HEK293 (cell line): ENCODE measurements around the gene CAPN15.

Experiments
- CTCF ChIA-PET: fragments of 350-600 bp; formaldehyde crosslinking; extraction: SDS; loops from one replicate; lab custom pipeline; 2021; ENCODE audit warnings: antibody characterized with exemption; lab: Yijun Ruan, JAX
- POLR2A ChIA-PET: fragments of 300-600 bp; formaldehyde crosslinking; extraction: SDS; loops from one replicate; lab custom pipeline; 2020; ENCODE audit warnings: antibody characterized with exemption, inconsistent platforms; lab: Yijun Ruan, JAX
- H3K27ac ChIP-seq: fragments of 200-500 bp; sonication (Bioruptor generic); 2 replicates; pipeline ENCODE4 v1.5.1; 2014; ENCODE audit warnings: low read depth, low read length, control low read depth, inconsistent platforms; ENCODE audit errors: extremely low read depth
- H3K36me3 ChIP-seq, 2 experiments: fragments of 200-500 bp in 1 of 2; sonication (Bioruptor generic) in 1 of 2; 1 replicate in 1 of 2; 2 replicates in 1 of 2; pipeline ENCODE4 v1.5.1; 2014 to 2017; ENCODE audit warnings: inconsistent platforms in 2 of 2, low read length in 2 of 2; ENCODE audit not compliant: control insufficient read depth in 2 of 2, insufficient read depth in 1 of 2
- H3K4me1 ChIP-seq: fragments of 200-500 bp; sonication (Bioruptor generic); 2 replicates; pipeline ENCODE4 v1.5.1; 2014; ENCODE audit warnings: mild to moderate bottlenecking, low read length, inconsistent platforms; ENCODE audit not compliant: control insufficient read depth, insufficient read depth
- H3K4me3 ChIP-seq: 2 replicates; pipeline ENCODE4 v1.5.1; 2011; ENCODE audit warnings: low read depth, mild to moderate bottlenecking, control low read depth, low read length, moderate library complexity
- H3K9me3 ChIP-seq: fragments of 200-500 bp; sonication (Bioruptor generic); 2 replicates; pipeline ENCODE4 v1.5.1; 2014; ENCODE audit warnings: low read depth, low read length, inconsistent platforms; ENCODE audit not compliant: control insufficient read depth, insufficient read depth
- HOXA7 ChIP-seq: sonication (generic); formaldehyde crosslinking; IDR thresholded peaks from 2 replicates; pipeline ENCODE4 v1.8.1; 2022; ENCODE audit warnings: missing genetic modification reagents, borderline replicate concordance
- MYNN ChIP-seq: fragments of 450-650 bp; formaldehyde crosslinking; IDR thresholded peaks from 2 replicates; pipeline ENCODE4 v1.5.1; 2016; ENCODE audit warnings: missing biosample characterization, missing genetic modification characterization, borderline replicate concordance
- ZBTB48 ChIP-seq: fragments of 450-650 bp; formaldehyde crosslinking; IDR thresholded peaks from 2 replicates; pipeline ENCODE4 v1.5.1; 2016; ENCODE audit warnings: missing biosample characterization, missing genetic modification characterization
- ZBTB8A ChIP-seq: fragments of 450-650 bp; formaldehyde crosslinking; IDR thresholded peaks from 2 replicates; pipeline ENCODE4 v1.5.1; 2016; ENCODE audit warnings: missing biosample characterization, missing genetic modification characterization
- ZNF157 ChIP-seq: fragments of 450-650 bp; formaldehyde crosslinking; IDR thresholded peaks from 2 replicates; pipeline ENCODE4 v1.5.1; 2016; ENCODE audit warnings: missing biosample characterization, missing genetic modification characterization
- ZNF184 ChIP-seq: fragments of 450-650 bp; IDR thresholded peaks from 2 replicates; pipeline ENCODE4 v1.5.1; 2018; ENCODE audit warnings: missing biosample characterization, mild to moderate bottlenecking, missing genetic modification characterization
- ZNF2 ChIP-seq: fragments of 450-650 bp; formaldehyde crosslinking; IDR thresholded peaks from 2 replicates; pipeline ENCODE4 v1.5.1; 2016; ENCODE audit warnings: missing biosample characterization, missing genetic modification characterization
- ZNF274 ChIP-seq, 2 experiments: fragments of 200-500 bp in 1 of 2; fragments of 450-650 bp in 1 of 2; sonication (Bioruptor generic) in 1 of 2; formaldehyde crosslinking in 1 of 2; IDR thresholded peaks; 2 replicates each; pipeline versions ENCODE4 v1.5.1 to v1.6.1; 2014 to 2016; ENCODE audit warnings: borderline replicate concordance in 1 of 2, inconsistent platforms in 1 of 2, low read length in 1 of 2, missing biosample characterization in 1 of 2, missing genetic modification characterization in 1 of 2
- ZNF560 ChIP-seq: fragments of 450-650 bp; formaldehyde crosslinking; IDR thresholded peaks from 2 replicates; pipeline ENCODE4 v1.5.1; 2017; ENCODE audit warnings: missing biosample characterization, missing genetic modification characterization, borderline replicate concordance
- TF ChIP-seq, protein P1 (sequence below): fragments of 450-650 bp; formaldehyde crosslinking; IDR thresholded peaks from 2 replicates; pipeline ENCODE4 v1.5.1; 2017; ENCODE audit warnings: missing biosample characterization, missing genetic modification characterization
- TF ChIP-seq, protein P2 (sequence below): fragments of 450-650 bp; formaldehyde crosslinking; IDR thresholded peaks from 2 replicates; pipeline ENCODE4 v1.5.1; 2016; ENCODE audit warnings: missing biosample characterization, missing genetic modification characterization
- TF ChIP-seq, protein P3 (sequence below): fragments of 450-650 bp; IDR thresholded peaks from 2 replicates; pipeline ENCODE4 v1.5.1; 2018; ENCODE audit warnings: missing biosample characterization, missing genetic modification characterization

CAPN15 gene

GRCh38 chr16:590188-590814 is 62.8 kb downstream of the CAPN15 start (continued):
- TF ChIP-seq ZNF274 (IDR thresholded peaks at IDR 0.05; ENCODE audit: low read length) (no peak), ZNF274 (tag by site-specific recombination; IDR thresholded peaks at IDR 0.05; ENCODE audit: borderline replicate concordance) (no peak)
- TF ChIP-seq, all 188 proteins: peak for 13

- Histone ChIP-seq H3K9me3 (no peaks in the 10 kb centered on the region), H3K36me3 (no peaks in the 10 kb centered on the region), H3K4me3 (peak overlapping the region; percentile 69), H3K27ac (no peak overlapping the region), H3K4me1 (peaks cover 14% of the 10 kb centered on the region)
- POLR2A ChIA-PET, result interaction anchor here (1.4 kb wide), 1 partner anchor 22 kb away, joined by 4 read pairs; no protein-coding TSS in a partner anchor
- TF ChIP-seq ZBTB48 (peak; percentile 38; the same call in 1 of the 2 replicates), ZNF157 (tag by site-specific recombination) (0 out of 2 replicates have a peak, but pooled peaks have one; percentile 25), ZBTB8A (0 out of 2 replicates have a peak, but pooled peaks have one; percentile 9)
- TF ChIP-seq, protein P1, sequence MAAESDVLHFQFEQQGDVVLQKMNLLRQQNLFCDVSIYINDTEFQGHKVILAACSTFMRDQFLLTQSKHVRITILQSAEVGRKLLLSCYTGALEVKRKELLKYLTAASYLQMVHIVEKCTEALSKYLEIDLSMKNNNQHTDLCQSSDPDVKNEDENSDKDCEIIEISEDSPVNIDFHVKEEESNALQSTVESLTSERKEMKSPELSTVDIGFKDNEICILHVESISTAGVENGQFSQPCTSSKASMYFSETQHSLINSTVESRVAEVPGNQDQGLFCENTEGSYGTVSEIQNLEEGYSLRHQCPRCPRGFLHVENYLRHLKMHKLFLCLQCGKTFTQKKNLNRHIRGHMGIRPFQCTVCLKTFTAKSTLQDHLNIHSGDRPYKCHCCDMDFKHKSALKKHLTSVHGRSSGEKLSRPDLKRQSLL (tag by site-specific recombination), result no peak
- CTCF ChIA-PET, result interaction anchor here (0.7 to 0.9 kb wide), 2 partner anchors 46 to 493 kb away, joined by 5 read pairs; partner anchors contain the start of gene METTL26
These were observed 63.3 kb downstream of the CAPN15 start for GRCh38 chr16:590815-591200.

DNA sequence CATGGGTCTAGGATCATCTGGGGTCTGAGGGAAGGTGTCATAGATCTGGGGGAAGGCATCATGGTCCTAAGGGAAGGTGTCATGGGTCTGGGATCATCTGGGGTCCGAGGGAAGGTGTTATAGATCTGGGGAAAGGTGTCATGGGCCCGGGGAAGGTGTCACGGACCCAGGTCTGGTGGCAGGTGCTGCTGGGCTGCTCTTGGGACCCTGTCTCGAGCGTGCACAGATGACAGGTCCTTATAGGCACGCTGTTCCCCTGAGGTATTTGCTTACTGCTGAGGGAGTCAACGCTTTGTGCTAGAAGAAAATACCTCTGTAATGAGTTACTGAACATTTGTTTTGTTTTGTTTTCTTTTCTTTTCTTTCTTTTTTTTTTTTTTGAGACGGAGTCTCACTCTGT is 63.7 kb downstream of the CAPN15 start:
- CTCF ChIA-PET, result interaction anchor here (0.7 kb wide), 1 partner anchor 493 kb away, joined by 5 read pairs; no protein-coding TSS in a partner anchor
- Histone ChIP-seq H3K27ac (no peak overlapping the region), H3K36me3 (peaks cover 0 to 3% of the 10 kb centered on the region in 2 experiments; a peak in 1 of 3 replicates), H3K9me3 (no peaks in the 10 kb centered on the region), H3K4me3 (no peak overlapping the region), H3K4me1 (peaks cover 14% of the 10 kb centered on the region)
- TF ChIP-seq ZNF2 (tag by site-specific recombination) (no peak), HOXA7 (CRISPR knock-in tag) (no peak), ZNF560 (tag by site-specific recombination) (no peak), ZNF184 (tag by site-specific recombination) (no peak), MYNN (tag by site-specific recombination) (no peak)
- TF ChIP-seq, protein P2, sequence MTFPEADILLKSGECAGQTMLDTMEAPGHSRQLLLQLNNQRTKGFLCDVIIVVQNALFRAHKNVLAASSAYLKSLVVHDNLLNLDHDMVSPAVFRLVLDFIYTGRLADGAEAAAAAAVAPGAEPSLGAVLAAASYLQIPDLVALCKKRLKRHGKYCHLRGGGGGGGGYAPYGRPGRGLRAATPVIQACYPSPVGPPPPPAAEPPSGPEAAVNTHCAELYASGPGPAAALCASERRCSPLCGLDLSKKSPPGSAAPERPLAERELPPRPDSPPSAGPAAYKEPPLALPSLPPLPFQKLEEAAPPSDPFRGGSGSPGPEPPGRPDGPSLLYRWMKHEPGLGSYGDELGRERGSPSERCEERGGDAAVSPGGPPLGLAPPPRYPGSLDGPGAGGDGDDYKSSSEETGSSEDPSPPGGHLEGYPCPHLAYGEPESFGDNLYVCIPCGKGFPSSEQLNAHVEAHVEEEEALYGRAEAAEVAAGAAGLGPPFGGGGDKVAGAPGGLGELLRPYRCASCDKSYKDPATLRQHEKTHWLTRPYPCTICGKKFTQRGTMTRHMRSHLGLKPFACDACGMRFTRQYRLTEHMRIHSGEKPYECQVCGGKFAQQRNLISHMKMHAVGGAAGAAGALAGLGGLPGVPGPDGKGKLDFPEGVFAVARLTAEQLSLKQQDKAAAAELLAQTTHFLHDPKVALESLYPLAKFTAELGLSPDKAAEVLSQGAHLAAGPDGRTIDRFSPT (tag by site-specific recombination), result no peak
- TF ChIP-seq, protein P3, sequence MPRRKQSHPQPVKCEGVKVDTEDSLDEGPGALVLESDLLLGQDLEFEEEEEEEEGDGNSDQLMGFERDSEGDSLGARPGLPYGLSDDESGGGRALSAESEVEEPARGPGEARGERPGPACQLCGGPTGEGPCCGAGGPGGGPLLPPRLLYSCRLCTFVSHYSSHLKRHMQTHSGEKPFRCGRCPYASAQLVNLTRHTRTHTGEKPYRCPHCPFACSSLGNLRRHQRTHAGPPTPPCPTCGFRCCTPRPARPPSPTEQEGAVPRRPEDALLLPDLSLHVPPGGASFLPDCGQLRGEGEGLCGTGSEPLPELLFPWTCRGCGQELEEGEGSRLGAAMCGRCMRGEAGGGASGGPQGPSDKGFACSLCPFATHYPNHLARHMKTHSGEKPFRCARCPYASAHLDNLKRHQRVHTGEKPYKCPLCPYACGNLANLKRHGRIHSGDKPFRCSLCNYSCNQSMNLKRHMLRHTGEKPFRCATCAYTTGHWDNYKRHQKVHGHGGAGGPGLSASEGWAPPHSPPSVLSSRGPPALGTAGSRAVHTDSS (tag by site-specific recombination), result no peak
- POLR2A ChIA-PET, result interaction anchor here (1.4 kb wide), 1 partner anchor 22 kb away, joined by 4 read pairs; no protein-coding TSS in a partner anchor
